Measurements from ENCODE around the gene TMEM260. TPM values are rescaled to one million over a fixed set of nuclear protein-coding genes. Genes with fewer than 3 reads are reported as not detected.

TMEM260 gene
- total RNA-seq, 1 experiment from 2014 or later: 20.0 TPM

- no peak overlapping the region for H4K5ac ChIP-seq (ENCODE audit: insufficient read length, low read depth, low read length)
- TF ChIP-seq, protein P1, sequence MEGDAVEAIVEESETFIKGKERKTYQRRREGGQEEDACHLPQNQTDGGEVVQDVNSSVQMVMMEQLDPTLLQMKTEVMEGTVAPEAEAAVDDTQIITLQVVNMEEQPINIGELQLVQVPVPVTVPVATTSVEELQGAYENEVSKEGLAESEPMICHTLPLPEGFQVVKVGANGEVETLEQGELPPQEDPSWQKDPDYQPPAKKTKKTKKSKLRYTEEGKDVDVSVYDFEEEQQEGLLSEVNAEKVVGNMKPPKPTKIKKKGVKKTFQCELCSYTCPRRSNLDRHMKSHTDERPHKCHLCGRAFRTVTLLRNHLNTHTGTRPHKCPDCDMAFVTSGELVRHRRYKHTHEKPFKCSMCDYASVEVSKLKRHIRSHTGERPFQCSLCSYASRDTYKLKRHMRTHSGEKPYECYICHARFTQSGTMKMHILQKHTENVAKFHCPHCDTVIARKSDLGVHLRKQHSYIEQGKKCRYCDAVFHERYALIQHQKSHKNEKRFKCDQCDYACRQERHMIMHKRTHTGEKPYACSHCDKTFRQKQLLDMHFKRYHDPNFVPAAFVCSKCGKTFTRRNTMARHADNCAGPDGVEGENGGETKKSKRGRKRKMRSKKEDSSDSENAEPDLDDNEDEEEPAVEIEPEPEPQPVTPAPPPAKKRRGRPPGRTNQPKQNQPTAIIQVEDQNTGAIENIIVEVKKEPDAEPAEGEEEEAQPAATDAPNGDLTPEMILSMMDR (conservative IDR thresholded peaks at IDR 0.05): no peak
These were observed 29.9 kb upstream of the TMEM260 start for GRCh38 chr14:56549721-56550120.

More at GRCh38 chr14:56549721-56550120, 29.9 kb upstream of the TMEM260 start:
- Mint-ChIP-seq H3K4me1 (peaks cover 9 to 12% of the 10 kb centered on the region in 2 experiments), H3K27me3 (ENCODE audit: low read depth) (no peaks in the 10 kb centered on the region), H3K9me3 (no peaks in the 10 kb centered on the region), H3K4me3 (no peak overlapping the region), H3K36me3 (ENCODE audit: insufficient read depth in 1 of 3, low read depth in 3 of 3) (no peaks in the 10 kb centered on the region), H3K27ac (no peak overlapping the region)
- Histone ChIP-seq H2BK120ac (ENCODE audit: low read depth, low read length, poor library complexity, severe bottlenecking) (no peak overlapping the region), H3K4ac (ENCODE audit: low read depth, low read length) (no peak overlapping the region), H3K79me2 (ENCODE audit: insufficient read depth, low read length) (no peaks in the 10 kb centered on the region), H2BK5ac (ENCODE audit: insufficient read length, low read length) (no peak overlapping the region), H3K79me1 (ENCODE audit: insufficient read depth, low read depth, low read length, poor library complexity, severe bottlenecking) (no peaks in the 10 kb centered on the region), H3K9ac (ENCODE audit: extremely low read depth, insufficient read length, low read length) (no peak overlapping the region), H2BK20ac (ENCODE audit: low read depth, low read length, poor library complexity, severe bottlenecking) (no peak overlapping the region), H3K23me2 (ENCODE audit: insufficient read length, low read depth, low read length, poor library complexity, severe bottlenecking) (no peaks in the 10 kb centered on the region), H3K9me3 (ENCODE audit: control insufficient read depth, low read depth, low read length) (no peaks in the 10 kb centered on the region), H3K27ac (ENCODE audit: insufficient read length, low read depth, low read length) (no peak overlapping the region), H3K27me3 (ENCODE audit: insufficient read depth, low read length) (no peaks in the 10 kb centered on the region), H3K56ac (ENCODE audit: insufficient read length, low read depth, low read length) (no peak overlapping the region), H3K18ac (ENCODE audit: insufficient read length, low read depth, low read length) (no peak overlapping the region), H2AFZ (ENCODE audit: low read length) (no peak overlapping the region), H2AK5ac (ENCODE audit: insufficient read length, low read length) (no peak overlapping the region), H4K91ac (ENCODE audit: insufficient read length, low read depth, low read length) (no peak overlapping the region), H3T11ph (ENCODE audit: low read length) (no peak overlapping the region), H3K14ac (ENCODE audit: insufficient read depth, low read length) (no peak overlapping the region), H4K20me1 (ENCODE audit: control insufficient read depth, insufficient read depth, insufficient read length) (no peaks in the 10 kb centered on the region), H3K23ac (ENCODE audit: insufficient read length, low read depth, low read length) (no peak overlapping the region), H2BK15ac (ENCODE audit: low read depth, low read length) (no peak overlapping the region), H2BK12ac (ENCODE audit: insufficient read length, low read depth, low read length) (no peak overlapping the region), H3K4me1 (ENCODE audit: insufficient read depth, low read length) (no peaks in the 10 kb centered on the region), H3K4me2 (ENCODE audit: insufficient read depth, insufficient read length, low read length) (no peak overlapping the region), H4K8ac (replicated peaks; ENCODE audit: insufficient read length, low read depth, low read length) (no peak overlapping the region)
- whole genome bisulfite sequencing (ENCODE audit: extremely low coverage, insufficient read length, low lambda C conversion rate): no CpG with 5 or more reads among the region's 2 CpGs
- DNase-seq: no peak

All from H9 (cell line).